ENCODE data around the gene MREG.

- TF ChIP-seq, protein P1, sequence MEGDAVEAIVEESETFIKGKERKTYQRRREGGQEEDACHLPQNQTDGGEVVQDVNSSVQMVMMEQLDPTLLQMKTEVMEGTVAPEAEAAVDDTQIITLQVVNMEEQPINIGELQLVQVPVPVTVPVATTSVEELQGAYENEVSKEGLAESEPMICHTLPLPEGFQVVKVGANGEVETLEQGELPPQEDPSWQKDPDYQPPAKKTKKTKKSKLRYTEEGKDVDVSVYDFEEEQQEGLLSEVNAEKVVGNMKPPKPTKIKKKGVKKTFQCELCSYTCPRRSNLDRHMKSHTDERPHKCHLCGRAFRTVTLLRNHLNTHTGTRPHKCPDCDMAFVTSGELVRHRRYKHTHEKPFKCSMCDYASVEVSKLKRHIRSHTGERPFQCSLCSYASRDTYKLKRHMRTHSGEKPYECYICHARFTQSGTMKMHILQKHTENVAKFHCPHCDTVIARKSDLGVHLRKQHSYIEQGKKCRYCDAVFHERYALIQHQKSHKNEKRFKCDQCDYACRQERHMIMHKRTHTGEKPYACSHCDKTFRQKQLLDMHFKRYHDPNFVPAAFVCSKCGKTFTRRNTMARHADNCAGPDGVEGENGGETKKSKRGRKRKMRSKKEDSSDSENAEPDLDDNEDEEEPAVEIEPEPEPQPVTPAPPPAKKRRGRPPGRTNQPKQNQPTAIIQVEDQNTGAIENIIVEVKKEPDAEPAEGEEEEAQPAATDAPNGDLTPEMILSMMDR (IDR thresholded peaks at IDR 0.05 in 4 of 5, conservative IDR thresholded peaks at IDR 0.05 in 1 of 5): no peak
- TF ChIP-seq POLR2A (IDR thresholded peaks at IDR 0.05): no peak
Measured at GRCh38 chr2:215911301-215912085, 101.9 kb downstream of the MREG start.
